IMR-90 (cell line): ENCODE measurements around the gene CDHR3.
"Not testable (repeated sequence)": the region's sequence is repeated elsewhere in the genome, so short reads cannot be mapped to it uniquely, and the experiment has no call there.

Source experiments
- BHLHE40 ChIP-seq: fragments of 150-350 bp; IDR thresholded peaks from 2 replicates; pipeline ENCODE4 v1.6.1; 2016; ENCODE audit warnings: mild to moderate bottlenecking, low read depth, low read length
- CEBPB ChIP-seq: IDR thresholded peaks from 2 replicates; pipeline ENCODE4 v1.6.1; 2012; ENCODE audit warnings: low read depth, low read length, improper control_type of control experiment
- CHD1 ChIP-seq: IDR thresholded peaks from 2 replicates; pipeline ENCODE4 v1.6.1; 2012; ENCODE audit warnings: low read depth, low read length, improper control_type of control experiment
- FOS ChIP-seq: fragments of 150-350 bp; IDR thresholded peaks from 2 replicates; pipeline ENCODE4 v1.6.1; 2016; ENCODE audit warnings: low read depth, low read length
- MAFK ChIP-seq: IDR thresholded peaks from 2 replicates; pipeline ENCODE4 v1.6.1; 2012; ENCODE audit warnings: low read depth, low read length, improper control_type of control experiment
- MXI1 ChIP-seq: IDR thresholded peaks from 2 replicates; pipeline ENCODE4 v1.6.1; 2012; ENCODE audit warnings: low read depth, mild to moderate bottlenecking, low read length, moderate library complexity, borderline replicate concordance
- POLR2A ChIP-seq: IDR thresholded peaks from 2 replicates; pipeline ENCODE4 v1.6.1; 2012; ENCODE audit warnings: mild to moderate bottlenecking, low read depth, low read length
- RAD21 ChIP-seq: IDR thresholded peaks from 2 replicates; pipeline ENCODE4 v1.6.1; 2012; ENCODE audit warnings: low read length, improper control_type of control experiment
- RCOR1 ChIP-seq: IDR thresholded peaks from 2 replicates; pipeline ENCODE4 v1.6.1; 2012; ENCODE audit warnings: mild to moderate bottlenecking, low read length, improper control_type of control experiment; ENCODE audit not compliant: insufficient replicate concordance
- SMC3 ChIP-seq: fragments of 150-350 bp; IDR thresholded peaks from 2 replicates; pipeline ENCODE4 v1.6.1; 2016; ENCODE audit warnings: low read depth, mild to moderate bottlenecking, antibody characterized with exemption, low read length, moderate library complexity
- TF ChIP-seq, protein P1 (sequence below): fragments of 150-350 bp; IDR thresholded peaks from 2 replicates; pipeline ENCODE4 v1.6.1; 2017; ENCODE audit warnings: mild to moderate bottlenecking, antibody characterized with exemption, low read length, low read depth
- TF ChIP-seq, protein P2 (sequence below): conservative IDR thresholded peaks from 2 replicates; pipeline ENCODE4 v1.5.1; 2012; ENCODE audit warnings: mild to moderate bottlenecking, low read depth, low read length, improper control_type of control experiment
- TF ChIP-seq, protein P3 (sequence below): fragments of 150-350 bp; IDR thresholded peaks from 2 replicates; pipeline ENCODE4 v1.6.1; 2016; ENCODE audit warnings: low read depth, mild to moderate bottlenecking, low read length, moderate library complexity, borderline replicate concordance

DNA sequence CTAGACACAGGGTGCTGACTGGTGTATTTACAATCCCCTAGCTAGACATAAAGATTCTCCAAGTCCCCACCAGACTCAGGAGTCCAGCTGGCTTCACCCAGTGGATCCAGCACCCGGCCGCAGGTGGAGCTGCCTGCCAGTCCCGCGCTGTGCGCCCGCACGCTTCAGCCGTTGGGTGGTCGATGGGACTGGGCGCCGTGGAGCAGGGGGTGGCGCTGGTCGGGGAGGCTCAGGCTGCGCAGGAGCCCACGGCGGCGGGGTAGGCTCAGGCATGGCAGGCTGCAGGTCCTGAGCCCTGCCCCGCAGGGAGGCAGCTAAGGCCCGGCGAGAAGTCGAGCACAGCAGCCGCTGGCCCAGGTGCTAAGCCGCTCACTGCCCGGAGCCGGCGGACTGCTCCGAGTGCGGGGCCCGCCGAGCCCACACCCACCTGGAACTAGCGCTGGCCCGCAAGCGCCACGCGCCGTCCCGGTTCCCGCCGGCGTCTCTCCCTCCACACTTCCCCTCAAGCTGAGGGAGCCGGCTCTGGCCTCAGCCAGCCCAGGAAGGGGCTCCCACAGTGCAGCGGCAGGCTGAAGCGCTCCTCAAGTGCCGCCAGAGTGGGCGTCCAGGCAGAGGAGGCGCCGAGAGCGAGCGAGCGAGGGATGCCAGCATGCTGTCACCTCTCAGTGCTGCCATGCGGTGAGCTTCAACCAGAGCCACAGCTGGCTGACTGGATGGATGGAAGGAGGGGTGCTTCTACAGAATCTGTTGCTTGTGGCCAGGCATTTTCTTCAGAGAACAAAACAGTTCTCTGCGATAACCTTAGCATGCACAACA, 7.2 kb upstream of the CDHR3 start:
- TF ChIP-seq, protein P1, sequence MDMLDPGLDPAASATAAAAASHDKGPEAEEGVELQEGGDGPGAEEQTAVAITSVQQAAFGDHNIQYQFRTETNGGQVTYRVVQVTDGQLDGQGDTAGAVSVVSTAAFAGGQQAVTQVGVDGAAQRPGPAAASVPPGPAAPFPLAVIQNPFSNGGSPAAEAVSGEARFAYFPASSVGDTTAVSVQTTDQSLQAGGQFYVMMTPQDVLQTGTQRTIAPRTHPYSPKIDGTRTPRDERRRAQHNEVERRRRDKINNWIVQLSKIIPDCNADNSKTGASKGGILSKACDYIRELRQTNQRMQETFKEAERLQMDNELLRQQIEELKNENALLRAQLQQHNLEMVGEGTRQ = not testable (repeated sequence)
- TF ChIP-seq, protein P2, sequence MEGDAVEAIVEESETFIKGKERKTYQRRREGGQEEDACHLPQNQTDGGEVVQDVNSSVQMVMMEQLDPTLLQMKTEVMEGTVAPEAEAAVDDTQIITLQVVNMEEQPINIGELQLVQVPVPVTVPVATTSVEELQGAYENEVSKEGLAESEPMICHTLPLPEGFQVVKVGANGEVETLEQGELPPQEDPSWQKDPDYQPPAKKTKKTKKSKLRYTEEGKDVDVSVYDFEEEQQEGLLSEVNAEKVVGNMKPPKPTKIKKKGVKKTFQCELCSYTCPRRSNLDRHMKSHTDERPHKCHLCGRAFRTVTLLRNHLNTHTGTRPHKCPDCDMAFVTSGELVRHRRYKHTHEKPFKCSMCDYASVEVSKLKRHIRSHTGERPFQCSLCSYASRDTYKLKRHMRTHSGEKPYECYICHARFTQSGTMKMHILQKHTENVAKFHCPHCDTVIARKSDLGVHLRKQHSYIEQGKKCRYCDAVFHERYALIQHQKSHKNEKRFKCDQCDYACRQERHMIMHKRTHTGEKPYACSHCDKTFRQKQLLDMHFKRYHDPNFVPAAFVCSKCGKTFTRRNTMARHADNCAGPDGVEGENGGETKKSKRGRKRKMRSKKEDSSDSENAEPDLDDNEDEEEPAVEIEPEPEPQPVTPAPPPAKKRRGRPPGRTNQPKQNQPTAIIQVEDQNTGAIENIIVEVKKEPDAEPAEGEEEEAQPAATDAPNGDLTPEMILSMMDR = not testable (repeated sequence)
- TF ChIP-seq POLR2A, SMC3, CEBPB, FOS, BHLHE40, MAFK, RCOR1, RAD21, CHD1, MXI1: not testable (repeated sequence)
- TF ChIP-seq, protein P3, sequence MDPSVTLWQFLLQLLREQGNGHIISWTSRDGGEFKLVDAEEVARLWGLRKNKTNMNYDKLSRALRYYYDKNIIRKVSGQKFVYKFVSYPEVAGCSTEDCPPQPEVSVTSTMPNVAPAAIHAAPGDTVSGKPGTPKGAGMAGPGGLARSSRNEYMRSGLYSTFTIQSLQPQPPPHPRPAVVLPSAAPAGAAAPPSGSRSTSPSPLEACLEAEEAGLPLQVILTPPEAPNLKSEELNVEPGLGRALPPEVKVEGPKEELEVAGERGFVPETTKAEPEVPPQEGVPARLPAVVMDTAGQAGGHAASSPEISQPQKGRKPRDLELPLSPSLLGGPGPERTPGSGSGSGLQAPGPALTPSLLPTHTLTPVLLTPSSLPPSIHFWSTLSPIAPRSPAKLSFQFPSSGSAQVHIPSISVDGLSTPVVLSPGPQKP = not testable (repeated sequence)
